ENCODE data around the gene MYRFL.

- TF ChIP-seq CTCF (IDR thresholded peaks at IDR 0.05) (no peak), POLR2A (IDR thresholded peaks at IDR 0.05) (no peak)
These were observed 63.9 kb downstream of the MYRFL start for GRCh38 chr12:69888901-69889300.
